Uterus (tissue), 4 donors: ENCODE data around the gene LRRC7. TPM values are rescaled to one million over a fixed set of nuclear protein-coding genes. Genes with fewer than 3 reads are reported as not detected.
"Not testable (repeated sequence)": the region's sequence is repeated elsewhere in the genome, so short reads cannot be mapped to it uniquely, and the experiment has no call there.

ENCODE experiments used
- DNase-seq, 2 donors: peaks; one replicate each; pipeline ENCODE4 v3.0.0-alpha.2; 2019 to 2020
- H3K27ac ChIP-seq, 2 donors: fragments of 200-600 bp; sonication (generic); 1 replicate in 1 of 2; 2 replicates in 1 of 2; pipeline ENCODE4 v1.5.1; 2016 to 2018
- H3K27me3 ChIP-seq, 2 donors: fragments of 200-600 bp; sonication (generic); one replicate each; pipeline ENCODE4 v1.5.1; 2018 to 2019; ENCODE audit warnings: control low read depth in 1 of 2
- H3K36me3 ChIP-seq, 2 donors: fragments of 200-600 bp; sonication (generic); one replicate each; pipeline ENCODE4 v1.5.1; 2019; ENCODE audit warnings: control low read depth in 1 of 2
- H3K4me1 ChIP-seq, 2 donors: fragments of 200-600 bp; sonication (generic); one replicate each; pipeline ENCODE4 v1.5.1; 2018 to 2019; ENCODE audit warnings: control low read depth in 1 of 2
- H3K4me3 ChIP-seq, 2 donors: fragments of 200-600 bp; sonication (generic); 1 replicate in 1 of 2; 2 replicates in 1 of 2; pipeline ENCODE4 v1.5.1; 2018 to 2019; ENCODE audit warnings: mild to moderate bottlenecking in 1 of 2
- H3K9me3 ChIP-seq, 2 donors: fragments of 200-600 bp; sonication (generic); one replicate each; pipeline ENCODE4 v1.5.1; 2019; ENCODE audit warnings: control low read depth in 1 of 2
- CTCF ChIP-seq, 4 experiments: fragments of 200-600 bp in 2 of 4; fragments of 450-650 bp in 2 of 4; sonication (generic) in 2 of 4; IDR thresholded peaks; one replicate each; pipeline ENCODE4 v1.5.1; 2016 to 2019; ENCODE audit warnings: antibody characterized with exemption in 4 of 4, mild to moderate bottlenecking in 2 of 4, moderate library complexity in 1 of 4
- POLR2A ChIP-seq, 2 donors: fragments of 450-650 bp; IDR thresholded peaks; one replicate each; pipeline ENCODE4 v1.6.1; 2016; ENCODE audit warnings: antibody characterized with exemption in 2 of 2, mild to moderate bottlenecking in 1 of 2, moderate library complexity in 1 of 2
- intact Hi-C: fragments of 100-400 bp; cut with DNase I; formaldehyde crosslinking; loops from one replicate; pipeline ENCODE4 v1.15.1; 2023; ENCODE audit warnings: low total_unique reads
- total RNA-seq, 4 donors: library from RNA; depleted of rRNA in 3 of 4; stranded (reverse); fragments of >200 nt in 3 of 4; gene quantifications; one replicate each; pipeline versions ENCODE4 v1.1.0 to v1.2.4, GENCODE V29; 2014 to 2023
- donor health status: DM: yes; HTN: yes; CAD: no.

LRRC7 gene
- total RNA-seq, 4 donors from 2014 or later, result 1.5 to 12.0 TPM; not detected in 2

- H3K36me3 ChIP-seq, result no peaks in the 10 kb centered on the region
- no peak overlapping the region for H3K27ac ChIP-seq
- H3K4me3 ChIP-seq, result no peak overlapping the region
- no peaks in the 10 kb centered on the region for H3K27me3 ChIP-seq
- TF ChIP-seq POLR2A (IDR thresholded peaks at IDR 0.05) (no peak), CTCF (IDR thresholded peaks at IDR 0.05) (no peak)
- H3K9me3 ChIP-seq, result no peaks in the 10 kb centered on the region
- DNase-seq, result no peak
- H3K4me1 ChIP-seq, result no peaks in the 10 kb centered on the region
- intact Hi-C loops, result no loop called here
Measured at GRCh38 chr1:69943030-69943429, 375.3 kb downstream of the LRRC7 start.

- Histone ChIP-seq H3K9me3 (no peaks in the 10 kb centered on the region), H3K4me1 (no peaks in the 10 kb centered on the region), H3K27me3 (no peaks in the 10 kb centered on the region), H3K27ac (no peak overlapping the region), H3K36me3 (no peaks in the 10 kb centered on the region), H3K4me3 (no peak overlapping the region)
- no peak for TF ChIP-seq POLR2A (IDR thresholded peaks at IDR 0.05)
- TF ChIP-seq CTCF (IDR thresholded peaks at IDR 0.05), result no peak
- no peak for DNase-seq
- intact Hi-C loops, result no loop called here
Measured at GRCh38 chr1:69946935-69947334, 379.2 kb downstream of the LRRC7 start.

- H3K9me3 ChIP-seq, result no peaks in the 10 kb centered on the region
- TF ChIP-seq POLR2A (IDR thresholded peaks at IDR 0.05) (no peak), CTCF (IDR thresholded peaks at IDR 0.05) (no peak)
- DNase-seq, result no peak
- H3K36me3 ChIP-seq, result no peaks in the 10 kb centered on the region
- no peaks in the 10 kb centered on the region for H3K4me1 ChIP-seq
- H3K27ac ChIP-seq, result no peak overlapping the region
- intact Hi-C loops, result no loop called here
- H3K4me3 ChIP-seq, result no peak overlapping the region
- H3K27me3 ChIP-seq, result no peaks in the 10 kb centered on the region
Measured at GRCh38 chr1:69947837-69948236, 380.1 kb downstream of the LRRC7 start.

GRCh38 chr1:69952676-69953075 is 385.0 kb downstream of the LRRC7 start:
- H3K4me1 ChIP-seq, result no peaks in the 10 kb centered on the region
- DNase-seq, result no peak
- H3K36me3 ChIP-seq, result no peaks in the 10 kb centered on the region
- H3K27ac ChIP-seq, result no peak overlapping the region
- H3K9me3 ChIP-seq, result no peaks in the 10 kb centered on the region
- no peaks in the 10 kb centered on the region for H3K27me3 ChIP-seq
- intact Hi-C loops, result no loop called here
- no peak for TF ChIP-seq CTCF (IDR thresholded peaks at IDR 0.05)
- no peak for TF ChIP-seq POLR2A (IDR thresholded peaks at IDR 0.05)
- no peak overlapping the region for H3K4me3 ChIP-seq

- H3K4me1 ChIP-seq, H3K27ac ChIP-seq, DNase-seq, intact Hi-C loops, H3K4me3 ChIP-seq, H3K27me3 ChIP-seq, H3K9me3 ChIP-seq, H3K36me3 ChIP-seq: not testable (repeated sequence)
Measured at GRCh38 chr1:69962452-69962851, 394.7 kb downstream of the LRRC7 start.

- DNase-seq, result no peak
- Histone ChIP-seq H3K27me3 (no peaks in the 10 kb centered on the region), H3K4me1 (no peaks in the 10 kb centered on the region), H3K4me3 (no peak overlapping the region), H3K9me3 (no peaks in the 10 kb centered on the region), H3K36me3 (no peaks in the 10 kb centered on the region), H3K27ac (no peak overlapping the region)
- intact Hi-C loops, result no loop called here
- TF ChIP-seq CTCF (IDR thresholded peaks at IDR 0.05) (no peak), POLR2A (IDR thresholded peaks at IDR 0.05) (no peak)
Measured at GRCh38 chr1:69967245-69967766, 399.6 kb downstream of the LRRC7 start.
